HFFc6 (cell line): ENCODE results near the gene PARD3. TPM values are rescaled to one million over a fixed set of nuclear protein-coding genes. Genes with fewer than 3 reads are reported as not detected.

ENCODE experiments used
- DNase-seq: peaks from one replicate; pipeline ENCODE4 v3.0.0-alpha.2; 2018
- H3K27ac Mint-ChIP-seq: 2 replicates; pipeline ENCODE4 v1.8.0; 2020; ENCODE audit warnings: mild to moderate bottlenecking, mixed read lengths
- H3K27me3 Mint-ChIP-seq: 2 replicates; pipeline ENCODE4 v1.8.0; 2021; ENCODE audit warnings: mild to moderate bottlenecking, moderate library complexity, mixed read lengths; ENCODE audit not compliant: insufficient read depth
- H3K36me3 Mint-ChIP-seq: 2 replicates; pipeline ENCODE4 v1.8.0; 2021; ENCODE audit warnings: low read depth, mixed read lengths
- H3K4me1 Mint-ChIP-seq: 2 replicates; pipeline ENCODE4 v1.8.0; 2020; ENCODE audit warnings: low read depth, mixed read lengths
- H3K4me3 Mint-ChIP-seq: 2 replicates; pipeline ENCODE4 v1.8.0; 2020; ENCODE audit warnings: mild to moderate bottlenecking, moderate library complexity, mixed read lengths
- H3K9me3 Mint-ChIP-seq: 2 replicates; pipeline ENCODE4 v1.8.0; 2020; ENCODE audit warnings: mild to moderate bottlenecking, mixed read lengths
- total RNA-seq, 6 experiments: library from RNA; stranded (reverse); fragmentation: NEBNext Ultra II Directional; extraction: Animal tissue kit (Norgen Biotek cat#: 25700); gene quantifications; 2 replicates in 1 of 6; 3 replicates in 5 of 6; pipeline ENCODE4 v1.2.3, GENCODE V29; 2021
- TF ChIP-seq, protein P1 (sequence below): fragments of 200-600 bp; sonication (generic); IDR thresholded peaks from 2 replicates; pipeline ENCODE4 v1.5.0; 2021; ENCODE audit warnings: antibody characterized with exemption, mild to moderate bottlenecking

Gene PARD3
- total RNA-seq, 6 experiments from 2014 or later: 19.9 to 24.3 (median 23.1) TPM

GRCh38 chr10:34092891-34093290 lies 722.2 kb downstream of the PARD3 start:
- H3K27ac Mint-ChIP-seq: no peak overlapping the region
- no peak for DNase-seq
- H3K4me3 Mint-ChIP-seq: no peak overlapping the region
- H3K4me1 Mint-ChIP-seq: peaks cover 12% of the 10 kb centered on the region
- TF ChIP-seq, protein P1, sequence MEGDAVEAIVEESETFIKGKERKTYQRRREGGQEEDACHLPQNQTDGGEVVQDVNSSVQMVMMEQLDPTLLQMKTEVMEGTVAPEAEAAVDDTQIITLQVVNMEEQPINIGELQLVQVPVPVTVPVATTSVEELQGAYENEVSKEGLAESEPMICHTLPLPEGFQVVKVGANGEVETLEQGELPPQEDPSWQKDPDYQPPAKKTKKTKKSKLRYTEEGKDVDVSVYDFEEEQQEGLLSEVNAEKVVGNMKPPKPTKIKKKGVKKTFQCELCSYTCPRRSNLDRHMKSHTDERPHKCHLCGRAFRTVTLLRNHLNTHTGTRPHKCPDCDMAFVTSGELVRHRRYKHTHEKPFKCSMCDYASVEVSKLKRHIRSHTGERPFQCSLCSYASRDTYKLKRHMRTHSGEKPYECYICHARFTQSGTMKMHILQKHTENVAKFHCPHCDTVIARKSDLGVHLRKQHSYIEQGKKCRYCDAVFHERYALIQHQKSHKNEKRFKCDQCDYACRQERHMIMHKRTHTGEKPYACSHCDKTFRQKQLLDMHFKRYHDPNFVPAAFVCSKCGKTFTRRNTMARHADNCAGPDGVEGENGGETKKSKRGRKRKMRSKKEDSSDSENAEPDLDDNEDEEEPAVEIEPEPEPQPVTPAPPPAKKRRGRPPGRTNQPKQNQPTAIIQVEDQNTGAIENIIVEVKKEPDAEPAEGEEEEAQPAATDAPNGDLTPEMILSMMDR: no peak
- peaks cover 25% of the 10 kb centered on the region for H3K27me3 Mint-ChIP-seq
- no peaks in the 10 kb centered on the region for H3K36me3 Mint-ChIP-seq
- peaks cover 12% of the 10 kb centered on the region for H3K9me3 Mint-ChIP-seq

DNA sequence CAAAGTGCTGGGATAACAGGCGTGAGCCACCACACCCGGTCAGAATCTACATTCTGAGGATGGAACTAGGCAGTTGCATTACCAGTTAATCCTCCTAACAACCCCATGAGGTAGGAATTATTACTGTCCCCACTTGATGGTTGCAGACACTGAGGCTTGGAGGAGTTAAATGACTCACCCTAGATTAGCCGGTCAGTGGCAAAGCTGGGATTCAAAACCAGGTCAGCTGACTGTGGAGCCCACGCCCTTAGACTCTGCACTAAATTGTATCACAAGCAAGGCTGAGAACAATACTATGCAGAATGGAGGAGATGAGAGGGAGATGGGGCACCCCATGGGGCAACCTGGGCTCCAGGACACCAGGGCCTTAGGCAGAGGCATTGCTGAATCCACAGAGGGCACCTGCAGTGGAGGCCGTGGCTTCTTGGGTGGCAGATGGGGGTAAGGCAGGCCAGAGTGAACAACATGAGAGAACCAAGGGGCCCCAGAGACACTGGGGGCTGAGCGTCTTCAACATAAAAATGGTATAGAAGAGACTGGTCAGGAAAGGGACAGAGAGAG lies 723.4 kb downstream of the PARD3 start:
- Mint-ChIP-seq H3K36me3 (no peaks in the 10 kb centered on the region), H3K9me3 (peaks cover 12% of the 10 kb centered on the region), H3K4me3 (no peak overlapping the region), H3K27ac (no peak overlapping the region), H3K4me1 (peaks cover 12% of the 10 kb centered on the region), H3K27me3 (peaks cover 25% of the 10 kb centered on the region)
- no peak for DNase-seq
- TF ChIP-seq, protein P1: no peak

DNA sequence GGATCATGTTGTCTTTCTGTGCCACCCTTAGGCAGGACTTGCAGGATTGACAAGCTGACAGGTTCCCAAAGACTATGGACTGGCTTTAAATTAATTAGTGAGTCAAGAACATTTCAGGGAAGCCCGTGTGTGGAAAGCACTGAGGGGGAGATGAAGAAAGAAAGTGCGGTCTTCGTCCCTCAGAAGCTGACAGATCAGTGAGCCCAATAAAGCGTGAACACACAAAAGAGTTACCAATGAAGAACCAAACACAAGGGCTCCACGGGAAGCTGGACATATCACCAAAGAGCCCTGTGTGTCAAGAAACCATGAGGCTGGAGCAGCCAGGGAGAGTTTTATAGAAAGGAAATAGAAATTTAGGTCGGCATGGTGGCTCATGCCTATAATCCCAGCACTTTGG lies 725.8 kb downstream of the PARD3 start:
- Mint-ChIP-seq H3K27me3 (peaks cover 30% of the 10 kb centered on the region), H3K36me3 (no peaks in the 10 kb centered on the region), H3K27ac (no peak overlapping the region), H3K9me3 (peaks cover 4% of the 10 kb centered on the region), H3K4me3 (no peak overlapping the region), H3K4me1 (peaks cover 12% of the 10 kb centered on the region)
- DNase-seq: no peak
- TF ChIP-seq, protein P1: no peak

DNA sequence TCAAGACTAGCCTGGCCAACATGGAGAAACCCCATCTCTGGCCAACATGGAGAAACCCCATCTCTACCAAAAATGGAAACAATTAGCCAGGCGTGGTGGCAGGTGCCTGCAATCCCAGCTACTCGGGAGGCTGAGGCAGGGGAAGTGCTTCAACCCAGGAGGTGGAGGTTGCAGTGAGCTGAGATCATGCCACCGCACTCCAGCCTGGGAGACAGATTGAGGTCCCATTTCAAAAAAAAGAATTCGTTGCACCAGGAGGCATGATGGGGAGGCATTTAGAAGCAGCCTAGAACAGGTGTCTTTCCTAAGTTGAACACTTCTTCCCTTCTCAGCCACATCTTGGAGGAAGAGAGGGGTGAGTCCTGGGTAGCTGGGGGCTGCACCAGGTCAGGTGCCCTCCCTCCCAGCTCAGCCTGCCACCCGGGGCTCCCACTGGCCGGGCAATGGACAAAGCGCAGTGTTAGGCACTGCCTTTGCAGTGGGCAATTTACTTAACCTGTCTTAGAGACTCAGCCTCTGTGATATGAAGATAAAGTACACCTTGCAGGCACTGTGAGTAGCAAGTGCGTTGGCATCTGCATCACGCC lies 726.8 kb downstream of the PARD3 start:
- no peak for DNase-seq
- TF ChIP-seq, protein P1: no peak
- Mint-ChIP-seq H3K27ac (no peak overlapping the region), H3K27me3 (peaks cover 29% of the 10 kb centered on the region), H3K4me3 (no peak overlapping the region), H3K36me3 (peaks cover 6% of the 10 kb centered on the region), H3K9me3 (peaks cover 13% of the 10 kb centered on the region), H3K4me1 (peaks cover 12% of the 10 kb centered on the region)

- peaks cover 5% of the 10 kb centered on the region; the same call in 1 of the 2 replicates for H3K4me1 Mint-ChIP-seq
- H3K9me3 Mint-ChIP-seq: peaks cover 13% of the 10 kb centered on the region
- TF ChIP-seq, protein P1: no peak
- H3K4me3 Mint-ChIP-seq: no peak overlapping the region
- peaks cover 24% of the 10 kb centered on the region for H3K27me3 Mint-ChIP-seq
- no peak overlapping the region for H3K27ac Mint-ChIP-seq
- H3K36me3 Mint-ChIP-seq: peaks cover 6% of the 10 kb centered on the region
- no peak for DNase-seq
Measured at GRCh38 chr10:34087095-34087418, 728.0 kb downstream of the PARD3 start.
